ENCODE measurements around the gene WASHC4. TPM values are rescaled to one million over a fixed set of nuclear protein-coding genes. Genes with fewer than 3 reads are reported as not detected.

Gene WASHC4
- total RNA-seq, 1 experiment from 2014 or later, result 42.9 TPM

GRCh38 chr12:105077435-105077834 lies 30.1 kb upstream of the WASHC4 start:
- ChIA-PET POLR2A (no interaction called here), CTCF (interaction anchor here (0.6 to 1.1 kb wide), 2 partner anchors 26 to 135 kb away, joined by 3 read pairs; no protein-coding TSS in a partner anchor)
- H3K4me1 Mint-ChIP-seq, result peaks cover 7% of the 10 kb centered on the region
- H3K9me3 Mint-ChIP-seq, result no peaks in the 10 kb centered on the region
- ATAC-seq, result no peak
- H3K36me3 Mint-ChIP-seq, result no peaks in the 10 kb centered on the region
- H3K4me3 Mint-ChIP-seq, result no peak overlapping the region
- H3K27ac Mint-ChIP-seq, result no peak overlapping the region
- peaks cover 3% of the 10 kb centered on the region; the same call in 1 of the 2 replicates for H3K27me3 Mint-ChIP-seq (ENCODE audit: low read depth)
- TF ChIP-seq RELA (CRISPR knock-in tag; IDR thresholded peaks at IDR 0.05; ENCODE audit: borderline replicate concordance), result no peak
- no peak for TF ChIP-seq SMAD4 (CRISPR knock-in tag; IDR thresholded peaks at IDR 0.05)
- no peak for TF ChIP-seq ZNF138 (CRISPR knock-in tag; conservative IDR thresholded peaks at IDR 0.05)
- no peak for TF ChIP-seq TEAD1 (CRISPR knock-in tag; IDR thresholded peaks at IDR 0.05)
- no peak for TF ChIP-seq KAT7 (CRISPR knock-in tag; IDR thresholded peaks at IDR 0.05; ENCODE audit: borderline replicate concordance)
- TF ChIP-seq ATF6 (CRISPR knock-in tag; IDR thresholded peaks at IDR 0.05), result no peak
- TF ChIP-seq ATF1 (CRISPR knock-in tag; IDR thresholded peaks at IDR 0.05), result no peak
- DNase-seq (ENCODE audit: low spot score), result no peak

- H3K27ac Mint-ChIP-seq, result no peak overlapping the region; the same call in 1 of the 2 replicates
- DNase-seq (ENCODE audit: low spot score), result no peak
- H3K4me3 Mint-ChIP-seq, result no peak overlapping the region
- H3K9me3 Mint-ChIP-seq, result no peaks in the 10 kb centered on the region
- no peaks in the 10 kb centered on the region for H3K36me3 Mint-ChIP-seq
- TF ChIP-seq ATF2 (CRISPR knock-in tag; IDR thresholded peaks at IDR 0.05; ENCODE audit: borderline replicate concordance, low read depth), result no peak
- no peak for TF ChIP-seq CTCF (IDR thresholded peaks at IDR 0.05)
- TF ChIP-seq SMAD4 (CRISPR knock-in tag; IDR thresholded peaks at IDR 0.05), result no peak
- TF ChIP-seq GABPB1 (CRISPR knock-in tag; IDR thresholded peaks at IDR 0.05), result no peak
- no peak for TF ChIP-seq ZNF425 (CRISPR knock-in tag; conservative IDR thresholded peaks at IDR 0.05)
- TF ChIP-seq RORB (CRISPR knock-in tag; IDR thresholded peaks at IDR 0.05), result no peak
- CTCF ChIA-PET, result no interaction called here
- POLR2A ChIA-PET, result interaction anchor here (1.2 kb wide), 1 partner anchor 13 kb away, joined by 4 read pairs; no protein-coding TSS in a partner anchor
- H3K27me3 Mint-ChIP-seq (ENCODE audit: low read depth), result peaks cover 17% of the 10 kb centered on the region
- peak; percentile 18; the same call in 1 of the 2 replicates for ATAC-seq
- peaks cover 20% of the 10 kb centered on the region for H3K4me1 Mint-ChIP-seq
These were observed 28.6 kb upstream of the WASHC4 start for GRCh38 chr12:105078712-105079570.

GRCh38 chr12:105083031-105083430 lies 24.5 kb upstream of the WASHC4 start:
- Mint-ChIP-seq H3K9me3 (peaks cover 6% of the 10 kb centered on the region; the same call in 1 of the 2 replicates), H3K27me3 (ENCODE audit: low read depth) (peaks cover 18% of the 10 kb centered on the region), H3K4me3 (peak overlapping the region; percentile 88), H3K27ac (no peak overlapping the region), H3K4me1 (peaks cover 22% of the 10 kb centered on the region), H3K36me3 (no peaks in the 10 kb centered on the region)
- ATAC-seq, result no peak
- CTCF ChIA-PET, result interaction anchor here (0.8 to 1.9 kb wide), 4 partner anchors 9 to 701 kb away, joined by 3 to 7 read pairs (median 4); partner anchors contain the start of gene SLC41A2
- POLR2A ChIA-PET, result interaction anchor here (0.8 to 2.4 kb wide), 4 partner anchors 9 to 25 kb away, joined by 3 to 14 read pairs (median 4); partner anchors contain the start of gene WASHC4
- 0 out of 2 replicates have a peak, but pooled peaks have one; percentile 30 for TF ChIP-seq USF2 (CRISPR knock-in tag; IDR thresholded peaks at IDR 0.05)
- peak; percentile 58; the same call in 1 of the 2 replicates for TF ChIP-seq MAX (CRISPR knock-in tag; IDR thresholded peaks at IDR 0.05)
- no peak for TF ChIP-seq ZNF425 (CRISPR knock-in tag; conservative IDR thresholded peaks at IDR 0.05)
- DNase-seq (ENCODE audit: low spot score), result no peak
